AG09319 (cell line): ENCODE measurements around the gene MAP2.

ENCODE experiments used
- DNase-seq: peaks from one replicate; pipeline ENCODE4 v3.0.0-alpha.2; 2010; ENCODE audit warnings: low read depth; ENCODE audit errors: extremely low read depth
- TF ChIP-seq, protein P1 (sequence below): IDR thresholded peaks from 2 replicates; pipeline ENCODE4 v1.5.1; 2011; ENCODE audit warnings: low read depth, mild to moderate bottlenecking, inconsistent platforms, low read length, moderate library complexity

The MAP2 gene

DNA sequence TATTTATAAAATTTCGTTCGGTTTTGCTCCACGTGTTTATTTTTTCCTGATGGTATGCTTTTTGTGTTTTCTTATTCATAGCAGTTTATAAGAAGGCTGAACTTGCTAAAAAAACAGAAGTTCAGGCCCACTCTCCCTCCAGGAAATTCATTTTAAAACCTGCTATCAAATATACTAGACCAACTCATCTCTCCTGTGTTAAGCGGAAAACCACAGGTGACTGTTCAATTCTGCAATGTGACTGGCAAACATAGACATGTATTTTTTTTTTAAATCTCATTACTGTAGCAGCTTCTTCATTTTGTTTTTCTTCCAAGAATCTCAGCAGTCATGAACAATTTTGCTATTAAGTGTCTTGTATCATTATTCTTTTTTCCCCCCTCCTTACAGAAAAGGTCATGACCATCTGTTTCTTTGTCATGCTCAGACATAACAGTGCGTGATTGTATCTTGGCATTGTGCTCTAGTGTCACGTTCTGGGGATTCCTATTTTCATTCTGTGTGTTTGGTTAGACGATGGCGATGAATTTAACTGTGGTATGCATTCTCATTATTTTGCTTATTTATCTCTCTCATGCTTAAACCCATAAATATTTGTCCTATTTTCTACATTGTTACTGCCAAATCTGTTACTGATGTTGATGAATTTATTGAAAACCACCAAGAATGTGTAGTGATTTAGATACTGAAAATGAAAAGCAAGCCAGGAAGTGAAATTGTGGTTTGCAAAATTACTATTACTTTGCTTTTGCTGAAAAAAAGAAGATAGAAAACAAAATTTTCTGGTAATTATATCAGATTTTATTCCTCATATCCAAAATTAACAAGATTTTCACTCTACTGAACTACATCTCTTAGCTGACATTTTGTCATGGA lies 273.2 kb downstream of the MAP2 start:
- TF ChIP-seq, protein P1, sequence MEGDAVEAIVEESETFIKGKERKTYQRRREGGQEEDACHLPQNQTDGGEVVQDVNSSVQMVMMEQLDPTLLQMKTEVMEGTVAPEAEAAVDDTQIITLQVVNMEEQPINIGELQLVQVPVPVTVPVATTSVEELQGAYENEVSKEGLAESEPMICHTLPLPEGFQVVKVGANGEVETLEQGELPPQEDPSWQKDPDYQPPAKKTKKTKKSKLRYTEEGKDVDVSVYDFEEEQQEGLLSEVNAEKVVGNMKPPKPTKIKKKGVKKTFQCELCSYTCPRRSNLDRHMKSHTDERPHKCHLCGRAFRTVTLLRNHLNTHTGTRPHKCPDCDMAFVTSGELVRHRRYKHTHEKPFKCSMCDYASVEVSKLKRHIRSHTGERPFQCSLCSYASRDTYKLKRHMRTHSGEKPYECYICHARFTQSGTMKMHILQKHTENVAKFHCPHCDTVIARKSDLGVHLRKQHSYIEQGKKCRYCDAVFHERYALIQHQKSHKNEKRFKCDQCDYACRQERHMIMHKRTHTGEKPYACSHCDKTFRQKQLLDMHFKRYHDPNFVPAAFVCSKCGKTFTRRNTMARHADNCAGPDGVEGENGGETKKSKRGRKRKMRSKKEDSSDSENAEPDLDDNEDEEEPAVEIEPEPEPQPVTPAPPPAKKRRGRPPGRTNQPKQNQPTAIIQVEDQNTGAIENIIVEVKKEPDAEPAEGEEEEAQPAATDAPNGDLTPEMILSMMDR: no peak
- no peak for DNase-seq

DNA sequence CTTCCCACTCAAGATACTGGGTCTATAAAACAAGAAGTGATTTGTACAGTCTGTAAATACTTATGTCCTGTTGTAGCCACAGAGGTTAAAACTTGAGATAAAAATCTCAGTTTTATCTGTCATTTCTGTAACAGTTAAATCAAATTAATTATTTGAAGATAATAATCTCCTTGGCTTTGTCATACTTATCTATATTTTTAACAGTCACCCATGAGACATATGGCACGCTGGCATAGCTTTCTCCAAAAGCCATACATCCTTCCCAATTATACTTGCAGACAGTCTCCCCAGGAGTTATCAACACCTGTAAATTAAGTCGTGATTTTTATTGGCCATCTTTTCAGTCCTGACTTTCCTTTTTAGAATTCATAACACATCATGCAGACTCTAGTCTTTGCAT lies 278.9 kb downstream of the MAP2 start:
- TF ChIP-seq, protein P1: no peak
- DNase-seq: no peak

DNA sequence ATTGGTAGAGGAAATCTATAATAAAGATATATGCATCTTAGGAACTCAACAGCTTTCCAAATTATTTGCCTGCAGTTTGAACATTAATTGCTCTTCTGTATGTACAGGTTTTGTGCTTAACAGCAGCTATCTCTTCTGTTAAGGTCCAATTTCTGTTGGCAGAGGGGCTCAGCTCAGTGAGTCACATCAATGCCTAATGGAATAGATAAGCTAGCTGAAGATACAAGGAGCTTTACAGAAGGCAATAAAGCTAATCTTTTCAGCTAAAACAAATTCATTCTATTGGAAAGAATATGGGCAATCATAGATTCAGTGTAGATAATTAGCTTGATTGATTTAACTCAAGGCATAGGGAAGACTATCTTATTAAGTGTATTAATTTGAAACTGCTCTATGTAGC lies 289.4 kb downstream of the MAP2 start:
- TF ChIP-seq, protein P1: no peak
- no peak for DNase-seq

DNA sequence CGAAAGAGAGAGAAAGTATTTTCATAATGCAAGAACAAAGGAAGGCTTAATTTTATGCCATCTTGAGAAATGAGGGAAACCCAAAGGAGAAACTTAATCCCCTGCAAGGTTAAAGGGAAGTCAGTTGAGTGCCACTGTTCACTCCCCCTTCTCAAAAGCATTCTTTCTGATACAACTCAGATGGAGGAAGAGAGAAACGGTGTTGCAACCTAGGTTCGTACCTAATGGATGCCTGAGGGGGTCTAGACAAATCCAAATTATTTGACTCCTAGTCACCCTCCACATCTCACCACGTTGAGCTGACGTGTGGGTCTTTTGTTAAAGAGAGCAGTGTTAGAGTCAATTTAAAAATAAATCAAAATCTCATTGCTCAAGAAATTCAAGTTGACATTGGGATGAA lies 295.2 kb downstream of the MAP2 start:
- no peak for DNase-seq
- TF ChIP-seq, protein P1: no peak

DNA sequence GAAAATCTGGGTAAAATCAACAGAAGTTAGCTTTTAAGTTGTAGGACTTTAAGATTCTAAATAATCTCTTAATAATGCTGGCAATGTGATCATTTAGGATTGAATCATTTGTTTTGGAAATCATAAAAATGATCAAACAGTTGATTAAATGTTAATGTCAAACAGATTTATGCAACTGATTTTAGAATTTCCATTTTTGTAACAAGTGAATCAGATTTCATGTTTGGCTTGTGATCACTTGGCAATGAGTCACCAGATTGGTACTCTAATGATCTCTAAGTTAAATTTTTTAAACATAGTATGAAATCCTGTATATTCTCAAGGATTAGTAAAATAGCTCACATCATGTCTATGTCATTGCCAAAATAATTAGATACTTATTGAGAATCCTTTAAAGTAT lies 297.6 kb downstream of the MAP2 start:
- no peak for DNase-seq
- TF ChIP-seq, protein P1: no peak

DNA sequence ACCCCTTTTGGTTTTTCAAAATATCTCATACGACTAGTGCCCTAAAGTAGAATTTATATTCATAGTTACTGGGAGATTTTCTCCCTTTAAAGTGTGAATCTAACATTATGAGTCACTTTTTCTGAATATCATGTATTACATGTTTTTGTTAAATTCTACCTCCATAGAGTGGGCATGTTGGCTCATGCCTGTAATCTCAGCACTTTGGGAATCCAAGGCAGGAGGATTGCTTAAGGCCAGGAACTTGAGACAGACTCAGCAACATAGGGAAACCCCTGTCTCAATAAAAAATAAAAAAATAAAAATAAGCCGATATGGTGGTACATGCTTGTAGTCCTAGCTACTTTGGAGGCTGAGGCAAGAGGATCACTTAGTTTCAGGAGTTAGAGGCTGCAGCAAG lies 302.5 kb downstream of the MAP2 start:
- no peak for DNase-seq
- TF ChIP-seq, protein P1: no peak

DNA sequence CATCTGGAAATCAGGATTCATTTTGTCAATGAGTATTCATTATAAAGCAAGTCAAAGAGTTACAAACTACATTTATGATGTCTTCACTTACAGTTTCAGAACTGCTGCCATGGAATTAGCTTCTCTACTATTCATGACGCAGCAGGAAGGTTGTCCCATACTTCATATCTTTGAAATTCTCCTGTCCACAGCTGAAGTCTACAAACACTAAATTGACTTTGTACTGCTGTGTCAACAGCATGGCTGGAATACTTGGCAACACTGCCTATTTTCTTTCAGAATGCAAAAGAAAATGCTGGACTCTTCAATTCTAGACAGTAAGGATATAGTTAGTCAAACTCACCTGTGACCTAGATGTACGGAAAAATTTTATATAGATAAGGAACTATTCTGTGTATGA lies 303.2 kb downstream of the MAP2 start:
- TF ChIP-seq, protein P1: no peak
- no peak for DNase-seq
